ENCODE results near the gene SEPTIN2.

- TF ChIP-seq CTCF (IDR thresholded peaks at IDR 0.05) (no peak), POLR2A (IDR thresholded peaks at IDR 0.05) (no peak)
These were observed 35.9 kb downstream of the SEPTIN2 start for GRCh38 chr2:241351640-241352031.
